GM12872 (cell line): ENCODE data around the gene TRIM13.

Source experiments
- CTCF ChIP-seq: IDR thresholded peaks from 3 replicates; pipeline ENCODE4 v1.5.1; 2011; ENCODE audit warnings: low read depth, mild to moderate bottlenecking, low read length, moderate library complexity; ENCODE audit not compliant: insufficient read depth

TRIM13 gene

GRCh38 chr13:50017819-50018218 lies 21.0 kb downstream of the TRIM13 start:
- TF ChIP-seq CTCF, result no peak

- TF ChIP-seq CTCF, result no peak
Measured at GRCh38 chr13:50025436-50025835, 28.6 kb downstream of the TRIM13 start.

GRCh38 chr13:50026788-50027473 lies 30.1 kb downstream of the TRIM13 start:
- TF ChIP-seq CTCF, result no peak

- no peak for TF ChIP-seq CTCF
Measured at GRCh38 chr13:50030315-50030714, 33.5 kb downstream of the TRIM13 start.

GRCh38 chr13:50033725-50034124 lies 36.9 kb downstream of the TRIM13 start:
- no peak for TF ChIP-seq CTCF

- TF ChIP-seq CTCF, result no peak
Measured at GRCh38 chr13:50037788-50038187, 40.9 kb downstream of the TRIM13 start.

GRCh38 chr13:50038266-50038665 lies 41.4 kb downstream of the TRIM13 start:
- TF ChIP-seq CTCF, result no peak
